Heart right ventricle (tissue), 16 donors: ENCODE data around the gene SGSM2. TPM values are rescaled to one million over a fixed set of nuclear protein-coding genes. Genes with fewer than 3 reads are reported as not detected.

Experiments used
- ATAC-seq, 8 donors: fragments of 200-7000 bp; cut with Tn5 transposase; one replicate each; pipeline ENCODE4 v1.9.1; 2020; ENCODE audit warnings: mild to moderate bottlenecking in 8 of 8, moderate library complexity in 8 of 8, moderate number of reproducible peaks in 1 of 8
- DNase-seq, 2 donors: peaks; one replicate each; pipeline ENCODE4 v3.0.0-alpha.2; 2020
- H3K27ac ChIP-seq, 10 donors: fragments of 200-600 bp; sonication (generic) in 2 of 10; one replicate each; pipeline versions ENCODE4 v1.5.0 to v1.8.0; 2020 to 2022; ENCODE audit warnings: mild to moderate bottlenecking in 3 of 10
- H3K27me3 ChIP-seq, 7 donors: fragments of 200-600 bp; one replicate each; pipeline ENCODE4 v1.8.0; 2021 to 2022; ENCODE audit warnings: mild to moderate bottlenecking in 2 of 7
- H3K36me3 ChIP-seq, 9 donors: fragments of 200-600 bp; sonication (generic) in 1 of 9; one replicate each; pipeline versions ENCODE4 v1.5.0 to v1.8.0; 2020 to 2022; ENCODE audit warnings: mild to moderate bottlenecking in 2 of 9
- H3K4me1 ChIP-seq, 9 donors: fragments of 200-600 bp; sonication (generic) in 1 of 9; one replicate each; pipeline versions ENCODE4 v1.5.0 to v1.8.0; 2020 to 2022; ENCODE audit warnings: mild to moderate bottlenecking in 4 of 9
- H3K4me3 ChIP-seq, 10 donors: fragments of 200-600 bp; sonication (generic) in 2 of 10; one replicate each; pipeline versions ENCODE4 v1.5.0 to v1.8.0; 2020 to 2022; ENCODE audit warnings: mild to moderate bottlenecking in 7 of 10, moderate library complexity in 2 of 10
- H3K9me3 ChIP-seq, 11 donors: fragments of 200-600 bp in 10 of 11; sonication (generic) in 2 of 11; one replicate each; pipeline versions ENCODE4 v1.5.0 to v1.8.0; 2013 to 2022; ENCODE audit warnings: mild to moderate bottlenecking in 2 of 11, control low read depth in 1 of 11, moderate library complexity in 1 of 11
- WGBS, 2 donors: extraction: QIAGEN DNeasy Blood & Tissue Kit; methylation state at CpG; one replicate each; pipeline ENCODE4 v1.1.7; 2013; ENCODE audit warnings: inconsistent platforms in 1 of 2; 5-methylcytosine and 5-hydroxymethylcytosine counted together
- intact Hi-C, 10 donors: fragments of 100-400 bp; cut with DNase I; formaldehyde crosslinking; loops; one replicate each; pipeline versions ENCODE4 v1.11.1 to v1.14.2; 2022
- polyA plus RNA-seq, 2 donors: library from polyadenylated mRNA; stranded (reverse); fragments of 200-250 nt; gene quantifications; one replicate each; pipeline ENCODE4 v1.2.3, GENCODE V29; 2013
- total RNA-seq, 10 donors: library from RNA; stranded (reverse); fragmentation: NEBNext Ultra II Directional in 3 of 10; extraction: Animal tissue kit (Norgen Biotek cat#: 25700) in 3 of 10; gene quantifications; one replicate each; pipeline versions ENCODE4 v1.2.1 to v1.2.4, GENCODE V29; 2021 to 2023
- TF ChIP-seq, protein P1 (sequence below), 9 donors: fragments of 200-600 bp; sonication (generic) in 2 of 9; IDR thresholded peaks; one replicate each; pipeline versions ENCODE4 v1.5.0 to v1.8.0; 2021 to 2022; ENCODE audit warnings: antibody characterized with exemption in 9 of 9, mild to moderate bottlenecking in 5 of 9, moderate library complexity in 1 of 9
- donor health status: Arrhythmogenic right ventricular cardiomyopathy.
- donor health status: ischemic (EF 13 %, LVEDD 7.1; RV severe dilation, severe dysfunction).
- donor health status: healthy with polysubstance abuse.
- donor health status: DM: no; HTN: yes; CAD: no.
- donor health status: DM: no; HTN: no; CAD: no.
- donor health status: ischemic (EF 25% LVEDD 6.9; RV normal size, moderate dysfunction).
- donor health status: ischemic (EF 25% LVEDD 5.7; RV mildly dilated, moderate dysfunction).
- donor health status: healthy.
- donor health status: DM: yes; HTN: yes; CAD: no.
- donor health status: Ischemic cardiomyopathy.
- donor health status: ischemic (EF 35%, LVEDD 5.7; RV mildly dilated, moderate dysfunction).
- donor health status: nonischemic (EF 11% LVEDD 7.7; RV severe dilation, severe dysfunction).
- donor health status: DM: yes; HTN: yes; CAD: no.
- donor health status: PGD.
- donor health status: ischemic (EF 29% LVEDD 5.4; RV normal size, mild dysfunction).
- donor health status: nonischemic (EF 23%, LVEDD 6.1; RV moderate dilation, normal function).

Gene SGSM2
- total and polyA plus RNA-seq, 12 donors, result 21.0 to 75.1 (median 27.0) TPM

GRCh38 chr17:2347805-2348685 lies 10.7 kb downstream of the SGSM2 start:
- Histone ChIP-seq H3K27ac (peak overlapping the region in 1 of 10 donors; percentile 28), H3K9me3 (no peaks in the 10 kb centered on the region), H3K4me1 (peaks cover 0 to 15% (median 7%) of the 10 kb centered on the region in 9 donors), H3K27me3 (no peaks in the 10 kb centered on the region), H3K4me3 (no peak overlapping the region), H3K36me3 (peaks cover 0 to 21% (median 0%) of the 10 kb centered on the region in 9 donors)
- ATAC-seq (peak; percentile 22 to 80 (median 56)), DNase-seq (no peak)
- TF ChIP-seq, protein P1, sequence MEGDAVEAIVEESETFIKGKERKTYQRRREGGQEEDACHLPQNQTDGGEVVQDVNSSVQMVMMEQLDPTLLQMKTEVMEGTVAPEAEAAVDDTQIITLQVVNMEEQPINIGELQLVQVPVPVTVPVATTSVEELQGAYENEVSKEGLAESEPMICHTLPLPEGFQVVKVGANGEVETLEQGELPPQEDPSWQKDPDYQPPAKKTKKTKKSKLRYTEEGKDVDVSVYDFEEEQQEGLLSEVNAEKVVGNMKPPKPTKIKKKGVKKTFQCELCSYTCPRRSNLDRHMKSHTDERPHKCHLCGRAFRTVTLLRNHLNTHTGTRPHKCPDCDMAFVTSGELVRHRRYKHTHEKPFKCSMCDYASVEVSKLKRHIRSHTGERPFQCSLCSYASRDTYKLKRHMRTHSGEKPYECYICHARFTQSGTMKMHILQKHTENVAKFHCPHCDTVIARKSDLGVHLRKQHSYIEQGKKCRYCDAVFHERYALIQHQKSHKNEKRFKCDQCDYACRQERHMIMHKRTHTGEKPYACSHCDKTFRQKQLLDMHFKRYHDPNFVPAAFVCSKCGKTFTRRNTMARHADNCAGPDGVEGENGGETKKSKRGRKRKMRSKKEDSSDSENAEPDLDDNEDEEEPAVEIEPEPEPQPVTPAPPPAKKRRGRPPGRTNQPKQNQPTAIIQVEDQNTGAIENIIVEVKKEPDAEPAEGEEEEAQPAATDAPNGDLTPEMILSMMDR (IDR thresholded peaks at IDR 0.05), result no peak
- intact Hi-C loops, result no loop called here
- WGBS, 2 donors, result 57 to 69% methylated on average over 11 of the region's 11 CpGs

GRCh38 chr17:2351269-2351668 lies 14.0 kb downstream of the SGSM2 start:
- no peaks in the 10 kb centered on the region for H3K27me3 ChIP-seq
- H3K36me3 ChIP-seq, result peaks cover 0 to 2% (median 0%) of the 10 kb centered on the region in 9 donors
- no peak for ATAC-seq
- no peak for DNase-seq
- no peak overlapping the region for H3K4me3 ChIP-seq
- no peaks in the 10 kb centered on the region for H3K9me3 ChIP-seq
- WGBS, 2 donors, result 90 to 95% methylated on average over 6 of the region's 6 CpGs
- H3K27ac ChIP-seq, result no peak overlapping the region
- intact Hi-C loops, result no loop called here
- TF ChIP-seq, protein P1 (IDR thresholded peaks at IDR 0.05), result no peak
- H3K4me1 ChIP-seq, result peaks cover 0 to 18% (median 7%) of the 10 kb centered on the region in 9 donors

GRCh38 chr17:2354311-2354710 lies 17.0 kb downstream of the SGSM2 start:
- 86 to 94% methylated on average over 8 of the region's 8 CpGs for WGBS, 2 donors
- intact Hi-C loops, result no loop called here
- no peak for ATAC-seq

GRCh38 chr17:2357237-2357636 lies 19.9 kb downstream of the SGSM2 start:
- Histone ChIP-seq H3K27me3 (no peaks in the 10 kb centered on the region), H3K4me1 (peaks cover 0 to 13% (median 0%) of the 10 kb centered on the region in 9 donors), H3K9me3 (no peaks in the 10 kb centered on the region), H3K27ac (no peak overlapping the region), H3K4me3 (no peak overlapping the region), H3K36me3 (peaks cover 0 to 19% (median 0%) of the 10 kb centered on the region in 9 donors)
- WGBS, 2 donors, result 97 to 98% methylated on average over 4 of the region's 4 CpGs
- intact Hi-C loops, result no loop called here
- DNase-seq, result no peak
- TF ChIP-seq, protein P1 (IDR thresholded peaks at IDR 0.05), result no peak
- ATAC-seq, result no peak

More at GRCh38 chr17:2354311-2354710, 17.0 kb downstream of the SGSM2 start:
- H3K9me3 ChIP-seq, result no peaks in the 10 kb centered on the region
- peaks cover 0 to 7% (median 0%) of the 10 kb centered on the region in 9 donors for H3K36me3 ChIP-seq
- no peak for DNase-seq
- peaks cover 0 to 6% (median 0%) of the 10 kb centered on the region in 9 donors for H3K4me1 ChIP-seq
- H3K27me3 ChIP-seq, result no peaks in the 10 kb centered on the region
- H3K4me3 ChIP-seq, result no peak overlapping the region
- no peak overlapping the region for H3K27ac ChIP-seq
- TF ChIP-seq, protein P1 (IDR thresholded peaks at IDR 0.05), result no peak
